SK-N-SH treated with all-trans-retinoic acid at 6 μM for 48 hours (cell line): ENCODE results near the gene OLIG3.

Source experiments
- ATAC-seq: fragments of 200-7000 bp; cut with Tn5 transposase; 3 replicates; pipeline ENCODE4 v1.9.1; 2020; ENCODE audit warnings: mild to moderate bottlenecking, moderate library complexity
- ARNTL ChIP-seq: fragments of 450-650 bp; formaldehyde crosslinking; IDR thresholded peaks from 2 replicates; pipeline ENCODE4 v1.5.0; 2020; ENCODE audit warnings: low read depth, mild to moderate bottlenecking, moderate library complexity, borderline replicate concordance
- CREB5 ChIP-seq: fragments of 250-450 bp; sonication (Bioruptor Pico); IDR thresholded peaks from 2 replicates; pipeline ENCODE4 v1.5.1; 2020; ENCODE audit warnings: low read depth, mild to moderate bottlenecking, moderate library complexity
- CSRNP3 ChIP-seq: fragments of 250-450 bp; sonication (Bioruptor Pico); IDR thresholded peaks from 2 replicates; pipeline ENCODE4 v1.5.1; 2021; ENCODE audit warnings: mild to moderate bottlenecking, moderate library complexity
- ESRRG ChIP-seq: fragments of 250-450 bp; sonication (Bioruptor Pico); IDR thresholded peaks from 2 replicates; pipeline ENCODE4 v1.6.1; 2021; ENCODE audit warnings: mild to moderate bottlenecking
- GLIS3 ChIP-seq: fragments of 250-450 bp; sonication (Bioruptor Pico); IDR thresholded peaks from 2 replicates; pipeline ENCODE4 v1.5.0; 2020; ENCODE audit warnings: mild to moderate bottlenecking, moderate library complexity
- ISL1 ChIP-seq: fragments of 250-450 bp; sonication (Bioruptor Pico); IDR thresholded peaks from 2 replicates; pipeline ENCODE4 v2.1.2; 2022; ENCODE audit warnings: mild to moderate bottlenecking, moderate library complexity
- OSR1 ChIP-seq: fragments of 250-450 bp; sonication (Bioruptor Pico); IDR thresholded peaks from 2 replicates; pipeline ENCODE4 v1.8.0; 2022; ENCODE audit warnings: moderate library complexity, mild to moderate bottlenecking, inconsistent platforms
- PATZ1 ChIP-seq: fragments of 250-450 bp; sonication (Bioruptor Pico); IDR thresholded peaks from 2 replicates; pipeline ENCODE4 v1.8.0; 2020; ENCODE audit warnings: mild to moderate bottlenecking, moderate library complexity, borderline replicate concordance
- PPARA ChIP-seq: fragments of 250-450 bp; sonication (Bioruptor Pico); IDR thresholded peaks from 2 replicates; pipeline ENCODE4 v1.5.0; 2020; ENCODE audit warnings: mild to moderate bottlenecking, borderline replicate concordance
- RARB ChIP-seq: fragments of 250-450 bp; sonication (Bioruptor Pico); IDR thresholded peaks from 2 replicates; pipeline ENCODE4 v1.8.0; 2021; ENCODE audit warnings: mild to moderate bottlenecking, moderate library complexity
- SNAI2 ChIP-seq: fragments of 250-450 bp; sonication (Bioruptor Pico); IDR thresholded peaks from 2 replicates; pipeline ENCODE4 v1.5.0; 2020; ENCODE audit warnings: mild to moderate bottlenecking, moderate library complexity
- TCF4 ChIP-seq: fragments of 250-450 bp; sonication (Bioruptor Pico); IDR thresholded peaks from 2 replicates; pipeline ENCODE4 v1.8.0; 2021; ENCODE audit warnings: mild to moderate bottlenecking, moderate library complexity, borderline replicate concordance
- TOX ChIP-seq: fragments of 250-450 bp; sonication (Bioruptor Pico); IDR thresholded peaks from 2 replicates; pipeline ENCODE4 v1.8.0; 2021; ENCODE audit warnings: mild to moderate bottlenecking, moderate library complexity, borderline replicate concordance
- TSHZ2 ChIP-seq: fragments of 250-450 bp; sonication (Bioruptor Pico); IDR thresholded peaks from 2 replicates; pipeline ENCODE4 v1.5.0; 2020; ENCODE audit warnings: mild to moderate bottlenecking, moderate library complexity
- ZC3H10 ChIP-seq: fragments of 250-450 bp; sonication (Bioruptor Pico); IDR thresholded peaks from 2 replicates; pipeline ENCODE4 v1.5.1; 2021; ENCODE audit warnings: mild to moderate bottlenecking, moderate library complexity
- ZFP3 ChIP-seq: fragments of 250-450 bp; sonication (Bioruptor Pico); IDR thresholded peaks from 2 replicates; pipeline ENCODE4 v1.5.0; 2020; ENCODE audit warnings: mild to moderate bottlenecking, moderate library complexity
- ZFP30 ChIP-seq: fragments of 450-650 bp; formaldehyde crosslinking; IDR thresholded peaks from 2 replicates; pipeline ENCODE4 v1.5.0; 2022; ENCODE audit warnings: mild to moderate bottlenecking, moderate library complexity
- ZNF565 ChIP-seq: fragments of 450-650 bp; formaldehyde crosslinking; conservative IDR thresholded peaks from 2 replicates; pipeline ENCODE4 v1.5.0; 2020; ENCODE audit warnings: low read depth, mild to moderate bottlenecking, moderate library complexity
- ZNF70 ChIP-seq: fragments of 450-650 bp; formaldehyde crosslinking; IDR thresholded peaks from 2 replicates; pipeline ENCODE4 v1.5.0; 2020; ENCODE audit warnings: mild to moderate bottlenecking, moderate library complexity
- ZNF8 ChIP-seq: fragments of 450-650 bp; formaldehyde crosslinking; IDR thresholded peaks from 2 replicates; pipeline ENCODE4 v1.5.0; 2020; ENCODE audit warnings: mild to moderate bottlenecking, moderate library complexity

Gene OLIG3

GRCh38 chr6:137490006-137490905, 3.9 kb downstream of the OLIG3 start:
- TF ChIP-seq TSHZ2 (no peak), PATZ1 (no peak), ESRRG (CRISPR knock-in tag) (no peak), ZC3H10 (CRISPR knock-in tag) (no peak), OSR1 (no peak), SNAI2 (CRISPR knock-in tag) (no peak), TCF4 (no peak), PPARA (CRISPR knock-in tag) (no peak), RARB (CRISPR knock-in tag) (no peak), ZNF70 (CRISPR knock-in tag) (no peak), TOX (CRISPR knock-in tag) (no peak), ZFP30 (CRISPR knock-in tag) (no peak), ISL1 (no peak), CSRNP3 (CRISPR knock-in tag) (no peak), GLIS3 (CRISPR knock-in tag) (no peak)
- no peak for ATAC-seq

GRCh38 chr6:137489046-137490005, 4.9 kb downstream of the OLIG3 start:
- no peak for TF ChIP-seq ZNF565 (CRISPR knock-in tag)
- no peak for TF ChIP-seq ZFP30 (CRISPR knock-in tag)
- no peak for TF ChIP-seq ISL1
- no peak for TF ChIP-seq ZNF70 (CRISPR knock-in tag)
- TF ChIP-seq PATZ1 = no peak
- TF ChIP-seq PPARA (CRISPR knock-in tag) = no peak
- no peak for TF ChIP-seq ARNTL
- TF ChIP-seq ZNF8 = no peak
- no peak for TF ChIP-seq ESRRG (CRISPR knock-in tag)
- no peak for TF ChIP-seq ZFP3
- no peak for ATAC-seq

GRCh38 chr6:137488150-137489045, 5.8 kb downstream of the OLIG3 start:
- no peak for ATAC-seq
- TF ChIP-seq ZFP3 (no peak), CREB5 (CRISPR knock-in tag) (no peak), TCF4 (no peak), PATZ1 (no peak), TSHZ2 (no peak)
